Upper lobe of left lung (tissue), 6 donors: ENCODE measurements around the gene SIKE1. TPM values are rescaled to one million over a fixed set of nuclear protein-coding genes. Genes with fewer than 3 reads are reported as not detected.

Source experiments
- ATAC-seq, 2 donors: fragments of 200-7000 bp; cut with Tn5 transposase; one replicate each; pipeline ENCODE4 v1.9.1; 2022; ENCODE audit warnings: mild to moderate bottlenecking in 2 of 2, moderate library complexity in 2 of 2; ENCODE audit not compliant: low FRiP score in 2 of 2
- DNase-seq, 2 donors: peaks; one replicate each; pipeline ENCODE4 v3.0.0-alpha.2; 2019 to 2020
- H3K27ac ChIP-seq, 4 donors: fragments of 200-600 bp; sonication (generic); one replicate each; pipeline ENCODE4 v1.5.1; 2016 to 2019
- H3K27me3 ChIP-seq, 4 donors: fragments of 200-600 bp; sonication (generic); one replicate each; pipeline ENCODE4 v1.5.1; 2017 to 2019
- H3K36me3 ChIP-seq, 4 donors: fragments of 200-600 bp; sonication (generic); one replicate each; pipeline ENCODE4 v1.5.1; 2016 to 2019
- H3K4me1 ChIP-seq, 4 donors: fragments of 200-600 bp; sonication (generic); one replicate each; pipeline ENCODE4 v1.5.1; 2018 to 2019
- H3K4me3 ChIP-seq, 4 donors: fragments of 200-600 bp; sonication (generic); one replicate each; pipeline ENCODE4 v1.5.1; 2017 to 2019; ENCODE audit warnings: mild to moderate bottlenecking in 2 of 4, moderate library complexity in 1 of 4
- H3K9me3 ChIP-seq, 4 donors: fragments of 200-600 bp; sonication (generic); one replicate each; pipeline ENCODE4 v1.5.1; 2018 to 2019
- EP300 ChIP-seq, 4 donors: sonication (generic); formaldehyde crosslinking; IDR thresholded peaks; one replicate each; pipeline ENCODE4 v1.5.1; 2017; ENCODE audit warnings: antibody characterized with exemption in 4 of 4, control low read depth in 2 of 4
- POLR2A ChIP-seq, 4 donors: fragments of 450-650 bp; IDR thresholded peaks; one replicate each; pipeline ENCODE4 v1.5.1; 2016 to 2017; ENCODE audit warnings: antibody characterized with exemption in 4 of 4, mild to moderate bottlenecking in 2 of 4
- POLR2AphosphoS5 ChIP-seq, 2 donors: sonication (generic); formaldehyde crosslinking; IDR thresholded peaks; one replicate each; pipeline ENCODE4 v1.5.1; 2017; ENCODE audit warnings: antibody characterized with exemption in 2 of 2
- WGBS, 2 donors: methylation state at CpG; one replicate each; pipeline ENCODE4 v1.1.5; 2017 to 2018; 5-methylcytosine and 5-hydroxymethylcytosine counted together
- total RNA-seq, 6 donors: library from RNA; depleted of rRNA in 4 of 6; stranded (reverse); fragments of >200 nt in 4 of 6; gene quantifications; one replicate each; pipeline versions ENCODE4 v1.1.0 to v1.2.1, GENCODE V29; 2016 to 2021
- TF ChIP-seq, protein P1 (sequence below), 6 experiments: fragments of 450-650 bp in 4 of 6; fragments of 200-600 bp in 2 of 6; sonication (generic) in 2 of 6; IDR thresholded peaks; one replicate each; pipeline ENCODE4 v1.5.1; 2016 to 2019; ENCODE audit warnings: antibody characterized with exemption in 6 of 6
- donor health status: DM: no; HTN: no; CAD: no; lungs with moderate emphysema.
- donor health status: DM: no; HTN: yes; CAD: no; lungs with severe emphysema.

Gene SIKE1
- total RNA-seq, 6 donors from 2014 or later, result 6.0 to 36.3 (median 28.7) TPM

DNA sequence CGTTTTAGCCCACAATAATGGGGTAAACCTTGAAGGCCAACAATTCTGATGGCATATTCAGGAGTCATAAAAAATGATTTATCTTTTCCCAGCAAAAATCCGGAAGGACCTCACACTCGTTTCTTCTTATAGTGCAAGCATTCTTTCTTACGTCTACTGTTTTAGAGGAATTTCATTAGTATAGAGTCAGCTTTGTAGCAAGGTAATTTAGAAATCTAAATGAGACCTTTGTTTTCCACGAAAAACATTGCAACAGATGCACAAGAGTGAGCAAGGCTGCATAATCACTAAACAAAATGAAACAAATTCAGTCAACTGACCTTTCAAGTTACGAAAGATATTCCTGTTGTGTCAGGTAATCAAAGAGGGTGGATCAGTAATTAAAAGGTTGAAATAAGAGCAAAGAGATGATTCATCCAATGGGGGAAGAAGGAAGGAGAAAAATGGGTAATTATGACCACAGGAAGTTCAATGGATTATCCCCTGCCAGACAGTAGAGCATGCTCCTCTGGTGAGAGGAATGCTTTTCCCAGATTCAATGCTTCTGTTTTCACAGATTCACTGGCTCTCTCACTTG lies 22.1 kb downstream of the SIKE1 start:
- 31% methylated on average over 6 of the region's 6 CpGs for WGBS, 2 donors
- DNase-seq (no peak), ATAC-seq (no peak)
- TF ChIP-seq EP300 (IDR thresholded peaks at IDR 0.05), result no peak
- no peak for TF ChIP-seq POLR2AphosphoS5 (IDR thresholded peaks at IDR 0.05)
- TF ChIP-seq, protein P1, sequence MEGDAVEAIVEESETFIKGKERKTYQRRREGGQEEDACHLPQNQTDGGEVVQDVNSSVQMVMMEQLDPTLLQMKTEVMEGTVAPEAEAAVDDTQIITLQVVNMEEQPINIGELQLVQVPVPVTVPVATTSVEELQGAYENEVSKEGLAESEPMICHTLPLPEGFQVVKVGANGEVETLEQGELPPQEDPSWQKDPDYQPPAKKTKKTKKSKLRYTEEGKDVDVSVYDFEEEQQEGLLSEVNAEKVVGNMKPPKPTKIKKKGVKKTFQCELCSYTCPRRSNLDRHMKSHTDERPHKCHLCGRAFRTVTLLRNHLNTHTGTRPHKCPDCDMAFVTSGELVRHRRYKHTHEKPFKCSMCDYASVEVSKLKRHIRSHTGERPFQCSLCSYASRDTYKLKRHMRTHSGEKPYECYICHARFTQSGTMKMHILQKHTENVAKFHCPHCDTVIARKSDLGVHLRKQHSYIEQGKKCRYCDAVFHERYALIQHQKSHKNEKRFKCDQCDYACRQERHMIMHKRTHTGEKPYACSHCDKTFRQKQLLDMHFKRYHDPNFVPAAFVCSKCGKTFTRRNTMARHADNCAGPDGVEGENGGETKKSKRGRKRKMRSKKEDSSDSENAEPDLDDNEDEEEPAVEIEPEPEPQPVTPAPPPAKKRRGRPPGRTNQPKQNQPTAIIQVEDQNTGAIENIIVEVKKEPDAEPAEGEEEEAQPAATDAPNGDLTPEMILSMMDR (IDR thresholded peaks at IDR 0.05), result no peak
- TF ChIP-seq POLR2A (IDR thresholded peaks at IDR 0.05), result no peak
- peaks cover 36 to 45% (median 39%) of the 10 kb centered on the region in 4 donors for H3K4me1 ChIP-seq
- H3K27ac ChIP-seq, result peak overlapping the region; percentile 98 to 100 (median 100)
- H3K27me3 ChIP-seq, result no peaks in the 10 kb centered on the region
- H3K4me3 ChIP-seq, result peak overlapping the region; percentile 1 to 87 (median 78)
- H3K36me3 ChIP-seq, result no peaks in the 10 kb centered on the region
- H3K9me3 ChIP-seq, result no peaks in the 10 kb centered on the region

DNA sequence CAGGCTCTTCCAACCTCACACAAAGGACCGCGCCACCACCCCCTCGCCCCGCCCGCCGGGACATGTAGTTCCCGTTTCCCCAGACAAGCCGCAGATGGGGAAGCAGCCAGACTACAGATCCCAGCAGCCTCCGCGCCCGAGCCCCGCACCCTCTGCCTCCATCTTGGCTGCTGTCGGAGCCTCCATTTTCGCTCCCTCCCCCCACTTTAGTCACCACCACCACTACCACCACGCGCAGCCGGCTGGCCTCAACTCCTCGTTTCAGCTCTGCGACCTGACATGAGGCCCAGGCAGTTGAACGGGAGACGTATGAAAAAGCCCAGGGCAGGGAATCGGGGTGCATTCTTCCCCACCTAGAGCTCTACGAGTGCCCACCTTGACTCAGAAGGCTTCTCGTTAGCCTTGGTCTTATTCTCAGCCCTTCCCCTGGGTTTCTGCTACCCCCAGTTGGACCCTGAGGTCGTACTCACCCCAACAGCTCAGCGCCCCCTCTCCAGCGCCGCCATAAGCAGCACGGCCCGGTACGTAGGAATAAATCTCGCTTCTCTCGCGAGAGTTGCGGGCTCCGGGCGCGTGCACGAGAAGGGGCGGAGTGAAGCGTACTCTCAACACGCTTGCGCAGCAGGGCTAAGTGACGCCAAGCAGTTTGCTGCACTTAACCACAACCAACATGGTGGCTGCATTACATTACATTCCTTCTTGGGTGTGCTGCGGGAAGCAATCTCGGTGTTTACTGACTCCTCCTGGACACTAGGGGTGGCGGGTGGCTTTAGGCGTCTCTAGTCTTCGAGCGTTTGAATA lies 22.8 kb downstream of the SIKE1 start, which contains the start of gene CSDE1:
TSS of gene CSDE1 (minus strand) at position 530 of the 801 bp plus-strand sequence. CDS start 18,094 bp downstream, outside the sequence.
- DNase-seq, result peak; percentile 98 to 99
- 0% methylated on average over 9 to 50 of the region's 50 CpGs for WGBS, 2 donors
- TF ChIP-seq, protein P1 (IDR thresholded peaks at IDR 0.05), result peak in 4 of 6 experiments; percentile 10 to 50 (median 40)
- TF ChIP-seq EP300 (IDR thresholded peaks at IDR 0.05) (peak in 1 of 4 donors; percentile 40), POLR2AphosphoS5 (IDR thresholded peaks at IDR 0.05) (peak; percentile 90 to 96), POLR2A (IDR thresholded peaks at IDR 0.05) (peak; percentile 51 to 96 (median 84))
- Histone ChIP-seq H3K9me3 (no peaks in the 10 kb centered on the region), H3K4me1 (peaks cover 40 to 52% (median 44%) of the 10 kb centered on the region in 4 donors), H3K27me3 (no peaks in the 10 kb centered on the region), H3K36me3 (no peaks in the 10 kb centered on the region), H3K4me3 (peak within 1 kb of the TSS; percentile 73 to 87 (median 80)), H3K27ac (peak within 1 kb of the TSS; percentile 98 to 100 (median 100))
- peak; percentile 98 for ATAC-seq

DNA sequence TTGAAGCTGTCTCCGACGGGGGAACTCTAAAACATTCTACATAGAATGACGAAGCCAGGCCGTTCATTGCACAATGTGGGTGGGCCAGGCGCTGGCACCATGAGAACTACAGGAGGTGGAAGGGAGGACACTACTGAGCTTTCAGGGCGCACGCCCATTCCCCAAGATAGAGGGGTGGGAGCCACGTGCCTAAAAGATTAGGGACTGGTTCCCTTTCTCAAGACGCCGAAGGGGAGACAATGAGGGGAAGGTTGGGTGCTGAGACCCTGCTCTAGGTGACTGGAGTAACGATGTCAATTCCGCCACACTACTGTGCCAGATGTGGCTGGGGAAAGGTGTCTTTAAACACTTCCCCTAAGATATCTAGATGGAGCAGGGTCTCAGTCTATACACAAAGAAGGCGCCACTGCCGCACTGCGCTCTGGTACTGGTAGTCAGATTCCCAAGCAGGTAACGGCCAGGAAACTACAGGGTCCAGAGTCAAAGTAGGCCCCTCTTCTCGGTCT lies 23.5 kb downstream of the SIKE1 start:
- Histone ChIP-seq H3K9me3 (no peaks in the 10 kb centered on the region), H3K4me3 (peak overlapping the region; percentile 73 to 87 (median 80)), H3K27me3 (no peaks in the 10 kb centered on the region), H3K4me1 (peaks cover 47 to 58% (median 50%) of the 10 kb centered on the region in 4 donors), H3K36me3 (no peaks in the 10 kb centered on the region), H3K27ac (peak overlapping the region; percentile 98 to 100 (median 100))
- WGBS, 2 donors, result 1% methylated on average over 10 to 17 of the region's 17 CpGs
- DNase-seq, result peak in 1 of 2 donors; percentile 62
- ATAC-seq, result peak; percentile 16 to 53
- TF ChIP-seq POLR2A (IDR thresholded peaks at IDR 0.05), result no peak
- no peak for TF ChIP-seq POLR2AphosphoS5 (IDR thresholded peaks at IDR 0.05)
- no peak for TF ChIP-seq EP300 (IDR thresholded peaks at IDR 0.05)
- TF ChIP-seq, protein P1 (IDR thresholded peaks at IDR 0.05), result no peak

GRCh38 chr1:114756009-114756892 lies 24.2 kb downstream of the SIKE1 start:
- DNase-seq (no peak), ATAC-seq (no peak)
- 20 to 28% methylated on average over 14 of the region's 14 CpGs for WGBS, 2 donors
- no peak for TF ChIP-seq POLR2A (IDR thresholded peaks at IDR 0.05)
- no peak for TF ChIP-seq POLR2AphosphoS5 (IDR thresholded peaks at IDR 0.05)
- TF ChIP-seq EP300 (IDR thresholded peaks at IDR 0.05), result no peak
- TF ChIP-seq, protein P1 (IDR thresholded peaks at IDR 0.05), result no peak
- Histone ChIP-seq H3K4me3 (peak overlapping the region; percentile 73 to 87 (median 80)), H3K4me1 (peaks cover 54 to 65% (median 57%) of the 10 kb centered on the region in 4 donors), H3K27me3 (no peaks in the 10 kb centered on the region), H3K9me3 (no peaks in the 10 kb centered on the region), H3K27ac (peak overlapping the region; percentile 98 to 100 (median 100)), H3K36me3 (no peaks in the 10 kb centered on the region)
